OCI-LY7 (cell line): ENCODE measurements around the gene PTPRO.

Experiments
- CTCF ChIP-seq: fragments of 200-600 bp; sonication (generic); conservative IDR thresholded peaks from 2 replicates; pipeline ENCODE4 v1.5.1; 2014; ENCODE audit warnings: mild to moderate bottlenecking, antibody characterized with exemption, low read length, moderate library complexity, mixed read lengths
- EZH2phosphoT487 ChIP-seq: fragments of 200-600 bp; sonication (generic); IDR thresholded peaks from 2 replicates; pipeline ENCODE4 v1.6.1; 2018; ENCODE audit warnings: low read depth, borderline replicate concordance, mild to moderate bottlenecking, mixed run types, antibody characterized with exemption, low read length, moderate library complexity, mixed read lengths

GRCh38 chr12:15494329-15495046 is 172.2 kb downstream of the PTPRO start:
- TF ChIP-seq CTCF (no peak), EZH2phosphoT487 (no peak)
